Inferior parietal cortex (tissue), 1 donor: ENCODE data around the gene GALNT14.

ENCODE experiments used
- DNase-seq: peaks from one replicate; pipeline ENCODE4 v3.0.0-alpha.2; 2016; ENCODE audit errors: extremely low spot score

GALNT14 gene

DNA sequence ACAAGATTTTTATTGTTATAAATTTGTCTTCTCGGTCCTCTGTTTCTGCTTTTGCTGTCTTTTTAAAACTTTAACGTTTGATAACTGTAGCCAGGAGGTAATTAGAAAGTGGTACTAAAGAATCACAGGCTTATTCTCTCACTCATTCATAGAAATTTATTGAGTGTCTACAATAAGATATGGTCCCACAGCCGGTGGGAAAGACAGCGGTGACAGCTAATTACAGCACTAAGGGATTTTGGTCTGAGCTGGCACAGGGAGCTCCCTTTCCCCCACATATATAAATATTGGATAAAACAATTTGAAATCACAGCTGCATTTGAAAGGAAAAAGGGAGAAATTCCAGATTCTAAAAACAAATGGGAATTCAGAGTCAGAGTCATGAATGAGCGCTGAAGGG, 237.9 kb downstream of the GALNT14 start:
- DNase-seq: no peak

DNA sequence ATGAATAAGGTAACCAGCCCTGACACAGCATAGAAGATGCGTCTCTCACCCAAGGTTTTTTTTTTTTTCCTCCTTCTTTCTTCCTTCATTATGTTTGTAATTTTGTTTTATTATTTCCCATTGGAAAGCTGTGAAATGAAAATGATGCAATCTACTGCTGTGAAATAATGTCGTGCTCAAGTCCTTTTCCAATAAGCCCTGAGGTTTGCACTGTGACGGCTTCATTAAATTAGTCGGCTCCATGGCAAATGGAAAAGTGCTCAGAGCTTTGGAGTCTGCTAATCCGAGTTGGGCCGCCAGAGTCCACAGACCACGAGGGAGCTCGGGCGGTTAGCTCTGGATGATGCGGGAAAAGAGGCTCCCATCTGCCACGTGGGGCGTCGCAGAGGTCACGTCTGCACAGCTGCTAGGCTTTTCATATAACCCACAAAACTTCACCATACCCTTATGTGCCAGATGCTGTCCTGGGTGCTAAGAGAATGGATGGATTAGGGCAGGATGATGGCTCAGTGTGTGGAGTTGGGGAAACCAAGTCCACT, 238.7 kb downstream of the GALNT14 start:
- no peak for DNase-seq

DNA sequence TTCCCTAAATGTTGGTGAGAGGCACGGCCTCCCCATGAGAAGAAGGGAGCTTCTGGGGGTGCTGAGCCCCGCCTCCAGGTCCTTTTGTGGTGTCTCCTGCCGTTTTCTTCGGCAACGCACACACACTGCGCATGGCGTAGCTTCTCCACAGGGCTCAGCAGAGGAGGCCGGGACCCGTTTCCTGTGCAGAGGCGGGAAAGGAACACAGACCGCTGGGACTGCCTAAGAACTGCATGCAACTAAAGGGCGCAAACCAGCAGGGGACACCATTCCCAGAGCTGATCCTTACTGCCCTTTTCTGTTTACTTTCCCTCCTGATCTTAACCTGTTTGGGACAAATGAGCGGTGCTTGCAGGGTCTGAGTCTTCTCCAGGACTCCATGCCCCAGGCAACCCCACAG, 240.7 kb downstream of the GALNT14 start:
- no peak for DNase-seq

DNA sequence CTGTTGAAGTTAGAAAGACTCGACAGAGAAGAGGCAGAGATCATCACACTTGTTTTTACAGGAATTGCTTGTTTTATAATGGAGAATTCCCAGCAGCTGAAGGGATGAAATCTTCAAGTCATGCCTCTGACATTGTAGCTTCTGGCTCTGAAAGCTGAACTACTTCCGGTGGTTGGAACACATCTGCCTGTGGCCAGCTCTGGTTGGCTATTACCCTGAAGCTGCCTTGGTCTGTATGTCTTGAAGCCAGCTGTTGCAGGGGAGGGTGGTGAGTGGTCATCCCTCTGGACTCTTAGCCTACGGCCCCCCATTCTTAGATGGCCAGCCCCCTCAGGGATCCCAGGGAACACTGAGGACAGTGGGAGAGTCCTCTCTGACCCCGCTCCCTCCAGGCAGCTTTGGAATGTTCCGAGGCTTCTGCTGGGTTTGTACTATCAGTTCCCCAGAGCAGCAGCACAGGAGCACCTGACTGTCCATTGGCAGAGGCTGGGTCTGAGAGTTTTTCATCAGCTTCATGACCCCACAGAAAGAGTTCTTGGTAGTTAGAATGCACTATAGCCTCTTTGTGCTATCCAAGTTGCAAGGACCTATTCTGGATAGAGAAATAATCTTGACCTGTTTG, 243.6 kb downstream of the GALNT14 start:
- DNase-seq: no peak

DNA sequence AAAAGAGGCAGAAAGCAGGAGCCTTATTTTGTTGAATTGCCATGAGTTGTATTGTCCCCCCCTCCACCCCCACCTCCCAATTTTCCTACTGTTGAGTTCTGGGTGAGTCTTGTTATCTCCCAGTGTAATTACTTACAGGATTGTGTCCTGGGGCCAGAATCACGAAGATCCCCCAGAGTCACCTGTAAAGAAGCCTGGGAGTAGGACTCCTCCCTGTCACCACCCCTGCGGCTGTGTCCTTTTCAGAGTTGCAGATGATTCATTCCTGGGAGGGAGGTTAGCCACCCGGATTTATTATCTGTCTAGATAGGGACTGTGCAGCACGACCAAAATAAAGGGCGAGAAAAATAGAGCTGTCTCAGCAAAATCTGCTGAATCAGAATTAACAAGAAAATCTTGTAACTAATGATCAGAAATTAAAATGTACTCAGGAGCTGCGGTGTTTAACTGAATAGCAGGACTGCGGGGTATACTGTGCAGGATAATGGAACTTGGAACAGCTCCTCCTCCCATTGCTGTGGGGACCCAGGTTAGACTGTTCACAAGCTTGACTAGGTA, 249.3 kb downstream of the GALNT14 start:
- DNase-seq: no peak

DNA sequence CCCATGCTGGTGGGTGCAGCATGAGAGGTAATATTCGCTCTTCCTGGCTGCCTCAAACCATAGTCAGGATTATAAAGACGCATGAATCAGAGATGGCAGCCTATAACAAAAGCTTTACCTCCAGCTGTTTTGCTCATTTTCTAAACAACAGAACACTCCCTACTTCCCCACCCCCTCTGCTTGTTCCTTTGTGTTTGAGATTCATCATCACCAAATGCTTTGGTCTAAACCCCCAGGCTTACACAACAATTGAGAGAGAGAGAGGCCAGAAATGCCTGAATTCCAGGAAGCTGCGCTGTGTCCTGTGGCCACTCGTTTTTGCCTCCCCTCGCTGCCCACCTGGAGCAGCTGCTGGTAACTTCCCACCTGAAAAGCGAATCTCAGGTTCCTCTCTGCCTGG, 252.2 kb downstream of the GALNT14 start:
- no peak for DNase-seq

DNA sequence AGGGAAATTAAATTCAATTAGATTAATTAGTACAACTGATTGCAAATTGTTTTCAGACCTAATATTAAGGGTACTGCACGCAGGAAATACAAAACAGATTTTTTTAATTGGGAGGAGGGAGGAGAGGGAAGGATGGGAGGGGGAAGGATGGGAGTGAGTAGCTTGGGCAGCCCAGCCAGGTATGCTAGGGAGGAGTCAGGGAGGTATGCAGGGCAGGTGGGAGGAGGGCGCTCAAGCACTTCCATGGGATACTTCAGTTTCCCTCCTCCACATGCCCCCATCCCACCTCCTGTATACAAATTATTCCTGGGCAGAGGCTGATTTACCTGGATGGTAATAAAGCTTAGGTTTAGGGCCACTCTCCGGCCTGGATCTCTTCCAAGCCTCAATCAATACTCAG, 254.4 kb downstream of the GALNT14 start:
- no peak for DNase-seq

DNA sequence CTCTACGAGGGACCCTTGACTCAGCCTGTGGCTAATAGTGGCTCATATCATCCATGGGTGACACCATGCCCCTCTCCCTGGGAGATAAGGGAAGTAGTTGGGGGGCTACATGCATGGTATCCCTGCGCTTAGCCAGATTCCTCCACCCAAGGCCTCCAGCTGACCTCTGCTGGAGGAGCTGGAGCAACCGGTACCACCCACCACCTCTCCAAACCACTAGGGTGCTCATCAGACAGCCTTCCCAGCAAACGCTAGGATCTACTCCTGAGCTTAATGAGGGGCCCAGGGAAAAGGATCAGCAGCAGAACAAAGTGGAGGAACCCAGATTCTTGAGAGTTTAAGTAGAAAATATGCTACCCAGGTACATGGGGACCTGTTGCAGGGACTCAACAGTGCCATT, 255.1 kb downstream of the GALNT14 start:
- no peak for DNase-seq

DNA sequence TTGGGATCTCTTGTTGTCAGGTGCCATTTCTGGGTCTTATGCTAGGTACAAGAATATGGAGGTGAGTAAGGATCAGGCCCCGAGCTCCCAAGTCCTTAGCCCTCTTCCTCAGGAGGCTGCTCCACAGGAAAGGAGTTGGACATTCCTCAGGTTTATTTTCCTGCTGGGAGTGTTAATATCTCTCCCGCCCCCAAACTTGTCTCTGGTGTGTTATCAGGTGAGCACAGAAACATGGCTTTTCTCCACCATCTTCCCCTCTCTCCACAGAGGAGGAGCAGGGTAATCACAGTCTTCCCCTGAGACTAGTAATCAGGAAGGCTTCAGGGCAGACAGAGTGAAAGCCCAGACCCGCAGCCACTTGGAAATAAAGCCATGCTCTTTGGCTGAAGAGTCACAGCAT, 257.7 kb downstream of the GALNT14 start:
- no peak for DNase-seq

DNA sequence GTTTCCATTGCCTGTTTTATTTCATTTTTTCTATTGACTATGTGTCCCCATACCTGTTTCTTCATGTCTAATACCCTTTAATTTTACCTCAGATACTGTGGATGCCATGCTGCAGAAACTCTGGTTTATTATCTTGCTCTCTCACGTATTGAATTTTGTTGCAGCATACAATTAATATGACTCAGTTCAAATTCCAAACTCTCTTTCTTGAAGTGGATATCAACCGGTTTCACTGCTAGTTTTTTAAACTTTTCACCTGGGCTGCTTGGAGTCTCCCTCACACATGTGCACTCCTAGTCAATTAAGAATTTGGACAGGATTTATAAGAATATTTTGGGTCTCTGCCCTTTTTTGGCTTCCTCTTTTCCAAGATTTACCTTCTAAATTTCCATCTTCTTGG, 260.4 kb downstream of the GALNT14 start:
- DNase-seq: no peak

DNA sequence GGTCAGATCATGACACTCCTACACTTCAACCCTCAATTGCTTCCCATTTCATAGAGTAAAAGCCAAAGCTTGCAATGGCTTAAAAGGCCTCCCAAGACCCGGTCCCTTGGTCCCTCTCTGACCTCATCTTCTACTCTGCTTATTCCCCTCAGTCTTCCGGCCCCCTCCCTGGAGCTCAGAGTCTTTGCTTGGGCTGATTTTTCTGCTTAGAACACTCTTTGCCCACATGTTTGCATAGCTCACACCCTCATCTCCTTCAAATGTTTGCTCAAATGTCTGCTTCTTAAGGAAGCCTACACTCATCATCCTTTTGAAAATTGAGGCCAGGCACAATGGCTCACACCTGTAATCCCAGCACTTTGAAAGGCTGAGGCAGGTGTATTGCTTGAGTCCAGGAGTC, 265.4 kb downstream of the GALNT14 start:
- no peak for DNase-seq

DNA sequence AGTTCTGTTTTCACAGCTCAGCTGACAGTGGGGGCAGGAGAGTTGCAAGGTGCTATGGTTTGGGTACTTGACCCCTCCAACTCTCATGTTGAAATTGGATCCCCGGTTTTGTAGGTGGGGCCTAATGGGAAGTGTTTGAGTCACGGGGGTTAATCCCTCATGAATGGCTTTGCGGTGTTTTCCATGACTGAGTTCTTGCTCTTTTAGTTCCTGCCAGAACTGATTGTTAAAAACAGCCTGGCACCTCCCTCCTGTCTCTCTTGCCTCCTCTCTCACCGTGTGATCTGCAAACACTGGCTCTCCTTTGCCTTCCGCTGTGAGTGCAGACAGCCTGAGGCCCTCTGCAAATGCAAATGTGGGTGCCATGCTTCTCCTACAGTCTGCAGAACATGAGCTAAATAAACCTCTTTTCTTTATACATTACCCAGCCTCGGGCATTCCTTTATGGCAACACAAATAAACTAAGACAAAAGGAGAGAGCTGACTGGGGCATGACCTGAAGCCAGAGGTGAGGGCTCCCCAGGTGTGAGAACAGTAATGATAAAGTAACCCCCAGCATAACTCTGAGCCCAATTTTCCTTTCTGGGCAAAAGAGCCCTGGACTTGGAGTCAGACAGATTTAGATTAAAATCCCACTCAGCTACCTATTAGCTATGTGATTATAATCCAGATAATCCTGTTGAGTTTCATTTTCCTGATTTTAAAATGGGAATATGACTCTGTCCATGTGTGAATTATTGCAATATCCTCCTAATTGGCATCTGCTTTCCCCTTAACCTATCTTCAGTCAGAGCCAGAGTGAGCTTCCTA, 266.1 kb downstream of the GALNT14 start:
- no peak for DNase-seq

DNA sequence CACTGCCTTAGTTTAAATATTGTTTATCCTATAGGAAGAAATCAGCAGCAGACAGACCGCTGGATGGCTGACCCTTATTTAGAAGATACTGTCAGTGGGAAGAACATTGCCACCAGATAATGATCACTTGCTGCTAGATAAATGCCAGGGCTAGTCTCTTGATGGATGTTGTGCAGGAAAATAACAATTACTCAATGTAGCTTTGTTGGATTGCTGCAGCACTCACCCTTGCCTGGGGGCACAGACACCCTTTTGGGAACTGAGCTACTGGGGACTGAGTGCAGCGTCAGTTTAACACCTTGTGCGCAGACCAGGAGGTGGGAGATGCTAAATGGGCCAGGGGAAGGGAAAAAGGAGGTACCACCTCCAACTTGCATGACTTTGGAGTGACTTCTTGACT, 266.8 kb downstream of the GALNT14 start:
- DNase-seq: no peak

DNA sequence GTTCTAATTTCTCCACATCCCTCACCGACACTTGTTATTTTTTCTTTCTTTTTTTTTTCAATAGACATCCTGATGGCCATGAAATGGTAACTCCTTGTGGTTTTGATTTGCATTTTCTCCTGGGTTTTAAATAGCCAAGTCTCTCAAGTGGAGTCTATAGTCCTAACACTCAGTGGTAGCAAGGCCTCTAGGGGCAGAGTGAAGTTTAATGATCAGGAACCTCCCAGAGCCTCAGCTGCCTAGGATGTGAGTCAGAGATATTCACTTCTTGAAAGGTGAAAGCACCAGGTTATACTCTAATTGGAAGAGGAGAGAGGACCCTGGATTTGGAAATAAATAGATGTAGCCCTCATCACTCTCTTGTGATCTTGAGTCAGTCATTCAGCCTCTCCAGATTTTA, 268.3 kb downstream of the GALNT14 start:
- no peak for DNase-seq

DNA sequence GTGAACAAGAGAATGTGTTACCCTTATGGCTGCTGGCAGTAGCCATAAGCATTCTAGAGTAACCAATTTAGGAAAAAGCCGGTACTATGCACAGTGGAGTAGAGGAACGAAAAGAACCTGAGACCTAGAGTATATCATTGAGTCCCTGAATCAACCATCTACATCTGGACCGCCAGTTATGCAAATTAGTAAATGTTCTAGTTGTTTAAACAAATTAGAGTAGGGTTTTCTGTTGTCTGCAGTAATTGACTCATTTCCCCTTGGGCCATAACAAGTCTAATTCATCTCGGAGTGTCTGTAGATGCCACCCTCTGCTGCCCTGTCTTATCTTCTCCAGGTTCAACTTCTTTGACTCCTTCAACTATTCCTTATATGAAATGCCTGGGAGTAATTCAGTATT, 270.9 kb downstream of the GALNT14 start:
- no peak for DNase-seq

DNA sequence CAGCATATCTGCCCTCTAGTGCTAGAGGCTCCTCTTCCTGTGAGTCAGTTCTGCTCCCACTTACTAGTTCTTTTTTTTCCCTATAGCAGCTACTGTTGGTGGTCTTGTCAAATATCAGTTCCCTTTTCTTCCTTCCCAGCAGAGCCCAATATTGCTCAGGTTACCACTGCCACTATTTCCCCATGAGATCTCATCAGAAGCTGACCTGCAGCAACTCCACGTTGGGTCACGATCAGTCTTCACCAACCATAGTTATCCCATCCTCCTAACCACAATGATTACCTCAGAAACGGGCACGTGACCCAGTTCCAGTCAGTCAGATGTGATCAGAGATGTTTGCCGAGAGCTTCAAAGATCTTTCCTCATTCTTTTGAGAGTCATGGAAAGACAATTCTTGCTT, 271.3 kb downstream of the GALNT14 start:
- DNase-seq: no peak

DNA sequence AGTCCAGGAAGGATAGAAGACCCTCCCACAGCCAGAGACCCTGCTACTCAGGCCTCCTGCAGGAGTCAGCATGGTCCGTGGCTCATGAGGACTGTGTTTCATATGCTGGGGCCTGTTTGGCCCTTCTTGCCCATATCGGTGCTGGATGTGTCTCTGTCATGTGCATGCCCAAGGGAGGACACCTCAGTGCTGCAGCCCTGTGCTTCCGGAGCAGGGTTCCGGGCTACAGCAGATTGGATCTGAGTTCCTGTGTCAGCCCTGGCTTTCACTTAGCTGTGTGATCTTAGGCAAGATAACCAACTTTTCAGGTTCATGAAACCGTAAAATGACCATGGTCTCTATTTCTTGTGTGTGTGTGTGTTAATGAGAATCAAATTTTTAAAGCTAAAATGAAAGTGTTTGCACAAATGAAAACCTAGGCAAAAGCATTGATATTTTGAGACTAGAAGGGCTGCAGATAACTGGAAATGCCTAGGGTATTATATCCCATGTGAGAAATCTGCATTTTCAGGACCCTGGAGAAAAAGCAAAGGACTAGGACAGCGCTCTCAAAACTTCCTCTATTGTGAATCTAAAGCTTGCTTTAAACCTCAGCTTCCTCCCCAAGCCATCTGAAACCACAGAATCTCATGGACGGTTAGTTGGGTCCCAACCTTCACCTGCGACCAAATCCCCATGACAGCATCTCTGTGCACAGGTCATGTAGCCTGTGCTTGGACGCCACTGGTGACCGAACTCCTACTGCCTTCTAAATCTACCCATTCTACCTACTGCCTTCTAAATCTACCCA, 272.2 kb downstream of the GALNT14 start:
- no peak for DNase-seq

DNA sequence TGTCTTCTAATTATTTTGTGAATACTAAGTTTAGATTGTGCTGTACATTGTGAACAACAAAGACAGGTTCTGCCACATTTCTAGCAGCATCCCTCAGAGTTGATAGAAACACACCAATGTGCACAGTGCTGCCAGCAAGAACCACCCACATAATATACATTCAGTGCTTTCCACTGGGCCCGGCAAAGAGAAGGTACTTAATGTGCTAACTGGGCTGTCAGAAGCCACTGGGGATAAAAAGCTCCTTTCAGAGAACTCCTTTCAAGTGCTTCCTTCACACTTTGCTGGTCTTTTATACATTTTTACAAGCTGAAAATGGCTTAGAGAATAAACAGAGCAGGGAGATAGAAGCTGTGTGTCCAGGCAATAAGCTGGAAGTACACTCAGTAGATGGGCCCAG, 273.0 kb downstream of the GALNT14 start:
- peak; percentile 47 for DNase-seq

DNA sequence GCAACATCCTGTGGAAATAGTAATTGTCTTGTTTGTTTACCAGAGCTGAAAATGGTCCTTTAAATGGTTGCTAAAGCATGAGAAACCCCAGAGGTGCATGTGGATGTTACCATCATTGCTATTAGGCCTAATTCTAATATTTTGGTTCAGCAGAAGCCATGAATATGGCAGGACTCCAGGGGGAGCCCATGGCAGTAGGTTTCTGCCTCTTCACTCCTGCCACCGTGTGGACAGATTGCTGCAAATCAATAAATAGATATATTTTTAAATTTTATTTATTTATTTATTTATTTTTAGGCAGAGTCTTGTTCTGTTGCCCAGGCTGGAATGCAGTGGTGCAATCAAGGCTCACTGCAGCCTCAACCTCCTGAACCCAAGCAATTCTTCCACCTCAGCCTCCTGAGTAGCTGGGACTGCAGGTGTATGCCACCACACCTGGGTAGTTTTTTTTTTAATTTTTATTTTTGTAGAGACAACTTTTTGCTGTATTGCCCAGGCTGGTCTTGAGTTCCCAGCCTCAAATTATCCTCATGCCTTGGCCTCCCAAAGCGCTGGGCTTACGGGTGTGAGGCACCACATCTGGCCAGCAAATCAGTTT, 276.1 kb downstream of the GALNT14 start:
- peak; percentile 80 for DNase-seq

DNA sequence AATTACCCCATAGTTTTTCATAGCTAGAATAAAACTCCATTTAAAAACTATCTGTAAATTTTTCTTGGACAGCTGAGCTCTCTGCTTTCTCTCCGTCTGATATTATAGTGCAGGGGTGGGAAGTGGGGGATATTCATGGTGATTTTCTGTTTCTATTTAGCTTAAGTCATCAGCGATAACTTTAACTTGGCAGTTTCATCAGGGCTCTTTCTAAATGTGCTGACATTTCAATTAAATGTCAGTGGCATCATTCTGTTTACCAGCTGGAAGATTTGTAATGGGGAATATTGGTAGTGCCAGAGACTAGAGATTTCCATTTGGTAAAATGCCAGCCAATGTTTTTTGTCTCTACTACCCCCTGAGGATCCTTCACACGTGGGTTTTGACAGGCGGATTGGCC, 277.5 kb downstream of the GALNT14 start:
- no peak for DNase-seq
